ENCODE data around the gene RND2. TPM values are rescaled to one million over a fixed set of nuclear protein-coding genes. Genes with fewer than 3 reads are reported as not detected.

Gene RND2
- total and polyA plus RNA-seq, 2 of the 13 experiments (the other 11 are each of a cell fraction or from before 2014, with no cell fraction given), result 0.05 to 0.11 TPM

DNA sequence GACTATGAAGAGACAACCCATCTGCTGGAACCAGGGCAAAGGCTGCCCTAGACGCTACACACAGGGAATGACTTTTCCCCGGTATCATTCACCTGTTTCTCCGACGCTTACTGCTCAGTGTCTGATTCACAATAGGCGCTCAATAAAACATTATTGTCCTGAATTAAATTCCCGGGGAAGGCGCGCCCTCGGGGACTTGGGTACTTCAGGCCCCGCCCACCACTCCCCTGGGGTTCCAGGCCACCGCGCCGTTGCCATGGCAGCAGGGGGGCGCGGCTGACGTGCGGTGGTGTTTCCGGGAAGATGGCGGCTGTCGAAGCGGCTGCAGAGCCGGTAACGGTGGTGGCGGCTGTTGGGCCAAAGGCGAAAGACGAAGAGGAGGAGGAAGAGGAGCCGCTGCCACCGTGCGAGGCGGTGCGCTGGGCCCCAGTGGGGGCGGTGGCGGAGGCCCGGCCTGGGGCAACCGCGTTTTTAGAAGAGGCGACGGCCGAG, 44.7 kb upstream of the RND2 start, which contains the start of gene RUNDC1 (continued):
- TF ChIP-seq NFE2L1 (CRISPR knock-in tag; IDR thresholded peaks at IDR 0.05; ENCODE audit: borderline replicate concordance) (no peak), ATRX (CRISPR knock-in tag; IDR thresholded peaks at IDR 0.05; ENCODE audit: borderline replicate concordance) (no peak), SMC3 (IDR thresholded peaks at IDR 0.05; ENCODE audit: low read length) (no peak), MTA1 (CRISPR knock-in tag; IDR thresholded peaks at IDR 0.05; ENCODE audit: borderline replicate concordance) (no peak), ZNF709 (CRISPR knock-in tag; IDR thresholded peaks at IDR 0.05) (no peak), SOX13 (IDR thresholded peaks at IDR 0.05) (0 out of 2 replicates have a peak, but pooled peaks have one; percentile 49), SOX13 (CRISPR knock-in tag; conservative IDR thresholded peaks at IDR 0.05 in 1 of 2, IDR thresholded peaks at IDR 0.05 in 1 of 2) (no peak; a peak in 1 of 4 replicates), ZNF790 (CRISPR knock-in tag; IDR thresholded peaks at IDR 0.05; ENCODE audit: borderline replicate concordance) (no peak), ZNF432 (CRISPR knock-in tag; IDR thresholded peaks at IDR 0.05; ENCODE audit: borderline replicate concordance) (no peak), ZNF652 (CRISPR knock-in tag; IDR thresholded peaks at IDR 0.05; ENCODE audit: borderline replicate concordance, low read depth) (no peak), ZNF337 (CRISPR knock-in tag; IDR thresholded peaks at IDR 0.05; ENCODE audit: borderline replicate concordance, low read depth) (no peak), ATF7 (IDR thresholded peaks at IDR 0.05) (no peak), ATF7 (CRISPR knock-in tag; IDR thresholded peaks at IDR 0.05) (no peak), GLI4 (CRISPR knock-in tag; IDR thresholded peaks at IDR 0.05; ENCODE audit: borderline replicate concordance) (no peak), KLF9 (CRISPR knock-in tag; IDR thresholded peaks at IDR 0.05; ENCODE audit: low read depth) (peak; percentile 78; the same call in 1 of the 2 replicates), NR2C2 (CRISPR knock-in tag; IDR thresholded peaks at IDR 0.05; ENCODE audit: borderline replicate concordance) (0 out of 2 replicates have a peak, but pooled peaks have one; percentile 56), CCAR2 (optimal IDR thresholded peaks at IDR 0.05; ENCODE audit: low read depth, low read length) (no peak)
- TF ChIP-seq, protein P1, sequence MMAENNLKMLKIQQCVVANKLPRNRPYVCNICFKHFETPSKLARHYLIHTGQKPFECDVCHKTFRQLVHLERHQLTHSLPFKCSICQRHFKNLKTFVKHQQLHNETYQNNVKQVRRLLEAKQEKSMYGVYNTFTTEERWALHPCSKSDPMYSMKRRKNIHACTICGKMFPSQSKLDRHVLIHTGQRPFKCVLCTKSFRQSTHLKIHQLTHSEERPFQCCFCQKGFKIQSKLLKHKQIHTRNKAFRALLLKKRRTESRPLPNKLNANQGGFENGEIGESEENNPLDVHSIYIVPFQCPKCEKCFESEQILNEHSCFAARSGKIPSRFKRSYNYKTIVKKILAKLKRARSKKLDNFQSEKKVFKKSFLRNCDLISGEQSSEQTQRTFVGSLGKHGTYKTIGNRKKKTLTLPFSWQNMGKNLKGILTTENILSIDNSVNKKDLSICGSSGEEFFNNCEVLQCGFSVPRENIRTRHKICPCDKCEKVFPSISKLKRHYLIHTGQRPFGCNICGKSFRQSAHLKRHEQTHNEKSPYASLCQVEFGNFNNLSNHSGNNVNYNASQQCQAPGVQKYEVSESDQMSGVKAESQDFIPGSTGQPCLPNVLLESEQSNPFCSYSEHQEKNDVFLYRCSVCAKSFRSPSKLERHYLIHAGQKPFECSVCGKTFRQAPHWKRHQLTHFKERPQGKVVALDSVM (CRISPR knock-in tag; IDR thresholded peaks at IDR 0.05), result no peak
- TF ChIP-seq, protein P2, sequence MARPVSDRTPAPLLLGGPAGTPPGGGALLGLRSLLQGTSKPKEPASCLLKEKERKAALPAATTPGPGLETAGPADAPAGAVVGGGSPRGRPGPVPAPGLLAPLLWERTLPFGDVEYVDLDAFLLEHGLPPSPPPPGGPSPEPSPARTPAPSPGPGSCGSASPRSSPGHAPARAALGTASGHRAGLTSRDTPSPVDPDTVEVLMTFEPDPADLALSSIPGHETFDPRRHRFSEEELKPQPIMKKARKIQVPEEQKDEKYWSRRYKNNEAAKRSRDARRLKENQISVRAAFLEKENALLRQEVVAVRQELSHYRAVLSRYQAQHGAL (CRISPR knock-in tag; IDR thresholded peaks at IDR 0.05; ENCODE audit: not compliant biosample characterization), result no peak
- TF ChIP-seq, protein P3, sequence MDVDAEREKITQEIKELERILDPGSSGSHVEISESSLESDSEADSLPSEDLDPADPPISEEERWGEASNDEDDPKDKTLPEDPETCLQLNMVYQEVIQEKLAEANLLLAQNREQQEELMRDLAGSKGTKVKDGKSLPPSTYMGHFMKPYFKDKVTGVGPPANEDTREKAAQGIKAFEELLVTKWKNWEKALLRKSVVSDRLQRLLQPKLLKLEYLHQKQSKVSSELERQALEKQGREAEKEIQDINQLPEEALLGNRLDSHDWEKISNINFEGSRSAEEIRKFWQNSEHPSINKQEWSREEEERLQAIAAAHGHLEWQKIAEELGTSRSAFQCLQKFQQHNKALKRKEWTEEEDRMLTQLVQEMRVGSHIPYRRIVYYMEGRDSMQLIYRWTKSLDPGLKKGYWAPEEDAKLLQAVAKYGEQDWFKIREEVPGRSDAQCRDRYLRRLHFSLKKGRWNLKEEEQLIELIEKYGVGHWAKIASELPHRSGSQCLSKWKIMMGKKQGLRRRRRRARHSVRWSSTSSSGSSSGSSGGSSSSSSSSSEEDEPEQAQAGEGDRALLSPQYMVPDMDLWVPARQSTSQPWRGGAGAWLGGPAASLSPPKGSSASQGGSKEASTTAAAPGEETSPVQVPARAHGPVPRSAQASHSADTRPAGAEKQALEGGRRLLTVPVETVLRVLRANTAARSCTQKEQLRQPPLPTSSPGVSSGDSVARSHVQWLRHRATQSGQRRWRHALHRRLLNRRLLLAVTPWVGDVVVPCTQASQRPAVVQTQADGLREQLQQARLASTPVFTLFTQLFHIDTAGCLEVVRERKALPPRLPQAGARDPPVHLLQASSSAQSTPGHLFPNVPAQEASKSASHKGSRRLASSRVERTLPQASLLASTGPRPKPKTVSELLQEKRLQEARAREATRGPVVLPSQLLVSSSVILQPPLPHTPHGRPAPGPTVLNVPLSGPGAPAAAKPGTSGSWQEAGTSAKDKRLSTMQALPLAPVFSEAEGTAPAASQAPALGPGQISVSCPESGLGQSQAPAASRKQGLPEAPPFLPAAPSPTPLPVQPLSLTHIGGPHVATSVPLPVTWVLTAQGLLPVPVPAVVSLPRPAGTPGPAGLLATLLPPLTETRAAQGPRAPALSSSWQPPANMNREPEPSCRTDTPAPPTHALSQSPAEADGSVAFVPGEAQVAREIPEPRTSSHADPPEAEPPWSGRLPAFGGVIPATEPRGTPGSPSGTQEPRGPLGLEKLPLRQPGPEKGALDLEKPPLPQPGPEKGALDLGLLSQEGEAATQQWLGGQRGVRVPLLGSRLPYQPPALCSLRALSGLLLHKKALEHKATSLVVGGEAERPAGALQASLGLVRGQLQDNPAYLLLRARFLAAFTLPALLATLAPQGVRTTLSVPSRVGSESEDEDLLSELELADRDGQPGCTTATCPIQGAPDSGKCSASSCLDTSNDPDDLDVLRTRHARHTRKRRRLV (CRISPR knock-in tag; IDR thresholded peaks at IDR 0.05), result no peak; the same call in 1 of the 2 replicates
- TF ChIP-seq, protein P4, sequence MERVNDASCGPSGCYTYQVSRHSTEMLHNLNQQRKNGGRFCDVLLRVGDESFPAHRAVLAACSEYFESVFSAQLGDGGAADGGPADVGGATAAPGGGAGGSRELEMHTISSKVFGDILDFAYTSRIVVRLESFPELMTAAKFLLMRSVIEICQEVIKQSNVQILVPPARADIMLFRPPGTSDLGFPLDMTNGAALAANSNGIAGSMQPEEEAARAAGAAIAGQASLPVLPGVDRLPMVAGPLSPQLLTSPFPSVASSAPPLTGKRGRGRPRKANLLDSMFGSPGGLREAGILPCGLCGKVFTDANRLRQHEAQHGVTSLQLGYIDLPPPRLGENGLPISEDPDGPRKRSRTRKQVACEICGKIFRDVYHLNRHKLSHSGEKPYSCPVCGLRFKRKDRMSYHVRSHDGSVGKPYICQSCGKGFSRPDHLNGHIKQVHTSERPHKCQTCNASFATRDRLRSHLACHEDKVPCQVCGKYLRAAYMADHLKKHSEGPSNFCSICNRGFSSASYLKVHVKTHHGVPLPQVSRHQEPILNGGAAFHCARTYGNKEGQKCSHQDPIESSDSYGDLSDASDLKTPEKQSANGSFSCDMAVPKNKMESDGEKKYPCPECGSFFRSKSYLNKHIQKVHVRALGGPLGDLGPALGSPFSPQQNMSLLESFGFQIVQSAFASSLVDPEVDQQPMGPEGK (CRISPR knock-in tag; IDR thresholded peaks at IDR 0.05), result peak; percentile 35

Measured in HepG2 (cell line).